B cell (primary cell): ENCODE measurements around the gene GALNT6. TPM values are rescaled to one million over a fixed set of nuclear protein-coding genes. Genes with fewer than 3 reads are reported as not detected.

ENCODE experiments used
- ATAC-seq: fragments of 200-7000 bp; cut with Tn5 transposase; one replicate; pipeline ENCODE4 v1.10.0; 2021; ENCODE audit warnings: low read depth, mild to moderate bottlenecking, moderate number of reproducible peaks, moderate library complexity
- CTCF ChIA-PET: fragments of 350-600 bp; sonication (Branson Sonifier 250); formaldehyde crosslinking; loops from one replicate; lab custom pipeline; 2021; ENCODE audit warnings: antibody characterized with exemption, inconsistent platforms; lab: Charles Lee
- POLR2A ChIA-PET: fragments of 350-600 bp; sonication (Branson Sonifier 250); formaldehyde crosslinking; loops from one replicate; lab custom pipeline; 2021; ENCODE audit warnings: antibody characterized with exemption; lab: Charles Lee
- DNase-seq: peaks from one replicate; pipeline ENCODE4 v3.0.0; 2013
- H2AFZ ChIP-seq: 2 replicates; pipeline ENCODE4 v1.6.1; 2012; ENCODE audit warnings: mild to moderate bottlenecking, low read depth, low read length; ENCODE audit not compliant: insufficient read depth, poor library complexity, severe bottlenecking
- H3K27ac ChIP-seq, 2 donors: 1 replicate in 1 of 2; 2 replicates in 1 of 2; pipeline ENCODE4 v1.5.1; 2012 to 2013; ENCODE audit warnings: low read length in 2 of 2, mild to moderate bottlenecking in 2 of 2, moderate library complexity in 1 of 2
- H3K27me3 ChIP-seq, 4 experiments: fragments of 200-600 bp in 1 of 4; sonication (generic) in 1 of 4; replicated peaks in 1 of 4; 1 replicate in 2 of 4; 2 replicates in 2 of 4; pipeline versions ENCODE4 v1.6.1 to v1.7.0; 2013 to 2016; ENCODE audit warnings: low read length in 3 of 4, mild to moderate bottlenecking in 2 of 4, mixed read lengths in 1 of 4, moderate library complexity in 1 of 4; ENCODE audit not compliant: insufficient read depth in 4 of 4, control insufficient read depth in 3 of 4; ENCODE audit errors: control extremely low read depth in 1 of 4
- H3K36me3 ChIP-seq, 2 experiments: replicated peaks in 1 of 2; 1 replicate in 1 of 2; 2 replicates in 1 of 2; pipeline versions ENCODE4 v1.6.1 to v1.7.1; 2013; ENCODE audit warnings: low read length in 1 of 2; ENCODE audit not compliant: insufficient read depth in 2 of 2, control insufficient read depth in 1 of 2; ENCODE audit errors: control extremely low read depth in 1 of 2, extremely low read depth in 1 of 2
- H3K4me1 ChIP-seq, 2 donors: fragments of 200-600 bp in 1 of 2; sonication (generic) in 1 of 2; 1 replicate in 1 of 2; 2 replicates in 1 of 2; pipeline versions ENCODE4 v1.5.1 to v1.6.1; 2013 to 2017; ENCODE audit warnings: low read length in 2 of 2; ENCODE audit not compliant: control insufficient read depth in 2 of 2, insufficient read depth in 2 of 2
- H3K4me2 ChIP-seq: replicated peaks from 2 replicates; pipeline ENCODE3; 2012; ENCODE audit warnings: mild to moderate bottlenecking, low read depth, low read length; ENCODE audit not compliant: poor library complexity, severe bottlenecking
- H3K4me3 ChIP-seq, 5 experiments: fragments of 200-600 bp in 1 of 5; sonication (generic) in 1 of 5; 1 replicate in 3 of 5; 2 replicates in 2 of 5; pipeline versions ENCODE4 v1.5.1 to v1.7.0; 2011 to 2016; ENCODE audit warnings: low read length in 4 of 5, mild to moderate bottlenecking in 4 of 5, low read depth in 2 of 5, control low read depth in 1 of 5, moderate library complexity in 1 of 5; ENCODE audit not compliant: insufficient read depth in 1 of 5; ENCODE audit errors: control extremely low read depth in 1 of 5, extremely low read depth in 1 of 5
- H3K79me2 ChIP-seq: fragments of 200-600 bp; sonication (generic); one replicate; pipeline ENCODE4 v1.6.0; 2016; ENCODE audit warnings: low read length; ENCODE audit not compliant: control insufficient read depth, insufficient read depth
- H3K9ac ChIP-seq: fragments of 200-600 bp; sonication (generic); 2 replicates; pipeline ENCODE4 v1.6.1; 2017; ENCODE audit warnings: mild to moderate bottlenecking, low read length, moderate library complexity
- H3K9me3 ChIP-seq, 3 donors: one replicate each; pipeline versions ENCODE4 v1.6.1 to v1.7.1; 2013; ENCODE audit warnings: low read length in 2 of 3; ENCODE audit not compliant: control insufficient read depth in 2 of 3, insufficient read depth in 1 of 3; ENCODE audit errors: control extremely low read depth in 1 of 3
- H4K20me1 ChIP-seq: 2 replicates; pipeline ENCODE4 v1.6.0; 2012; ENCODE audit warnings: mild to moderate bottlenecking, low read length; ENCODE audit not compliant: insufficient read depth, control insufficient read depth, poor library complexity, severe bottlenecking
- H3K27ac Mint-ChIP-seq: one replicate; pipeline ENCODE4 v1.8.0; 2021; ENCODE audit warnings: mixed read lengths
- H3K27me3 Mint-ChIP-seq: one replicate; pipeline ENCODE4 v1.8.0; 2021; ENCODE audit warnings: mixed read lengths
- H3K4me1 Mint-ChIP-seq: one replicate; pipeline ENCODE4 v1.8.0; 2021; ENCODE audit warnings: mixed read lengths
- H3K4me3 Mint-ChIP-seq: one replicate; pipeline ENCODE4 v1.8.0; 2021; ENCODE audit warnings: mixed read lengths
- H3K9me3 Mint-ChIP-seq: one replicate; pipeline ENCODE4 v1.8.0; 2022; ENCODE audit warnings: mixed read lengths; ENCODE audit not compliant: insufficient read depth
- CTCF ChIP-seq: fragments of 200-600 bp; IDR thresholded peaks from one replicate; pipeline ENCODE4 v1.8.0; 2022; ENCODE audit warnings: antibody characterized with exemption, mild to moderate bottlenecking
- WGBS: methylation state at CpG from one replicate; pipeline ENCODE4 v1.1.5; 2013; ENCODE audit warnings: missing lambda C conversion rate; ENCODE audit not compliant: insufficient coverage; 5-methylcytosine and 5-hydroxymethylcytosine counted together
- intact Hi-C: fragments of 100-400 bp; cut with micrococcal nuclease; formaldehyde crosslinking; loops from one replicate; pipeline ENCODE4 v1.10.0; 2022
- polyA plus RNA-seq: library from polyadenylated mRNA; depleted of rRNA; stranded (reverse); fragments of >200 nt; gene quantifications from 2 replicates; pipeline ENCODE4 v1.2.3, GENCODE V29; 2012
- total RNA-seq, 2 donors: library from RNA; stranded (reverse); fragments of 120-200 nt in 1 of 2; gene quantifications; 1 replicate in 1 of 2; 2 replicates in 1 of 2; pipeline versions ENCODE4 v1.2.3 to v1.2.4, GENCODE V29; 2013 to 2022

GALNT6 gene
- total and polyA plus RNA-seq, 2 donors (not counting 1 experiment from before 2014, with no cell fraction given), result 9.0 to 10.3 TPM

- TF ChIP-seq CTCF, result no peak
- Mint-ChIP-seq H3K4me1 (peaks cover 8% of the 10 kb centered on the region), H3K4me3 (no peak overlapping the region), H3K27ac (no peak overlapping the region), H3K9me3 (no peaks in the 10 kb centered on the region), H3K27me3 (no peaks in the 10 kb centered on the region)
- ChIA-PET POLR2A (no interaction called here), CTCF (no interaction called here)
- H3K79me2 ChIP-seq, result peaks cover 26% of the 10 kb centered on the region
- H3K4me3 ChIP-seq, result no peak overlapping the region
- ATAC-seq (no peak), DNase-seq (no peak)
- intact Hi-C loops, result no loop called here
- H4K20me1 ChIP-seq, result no peaks in the 10 kb centered on the region
- no peak overlapping the region for H2AFZ ChIP-seq
- H3K27ac ChIP-seq, result no peak overlapping the region
- H3K27me3 ChIP-seq, result no peaks in the 10 kb centered on the region
- H3K4me2 ChIP-seq, result no peak overlapping the region
- no peaks in the 10 kb centered on the region for H3K9me3 ChIP-seq
- no peak overlapping the region for H3K9ac ChIP-seq
- H3K36me3 ChIP-seq, result peaks cover 0 to 2% of the 10 kb centered on the region in 2 experiments
- peaks cover 0 to 3% of the 10 kb centered on the region in 2 donors for H3K4me1 ChIP-seq
These were observed 21.9 kb upstream of the GALNT6 start for GRCh38 chr12:51413149-51413548.

GRCh38 chr12:51409846-51410245, 18.6 kb upstream of the GALNT6 start:
- CTCF ChIA-PET, result no interaction called here
- H3K4me2 ChIP-seq, result no peak overlapping the region
- no peak for ATAC-seq

More at GRCh38 chr12:51409846-51410245, 18.6 kb upstream of the GALNT6 start:
- intact Hi-C loops, result no loop called here
- H3K9me3 ChIP-seq, result no peaks in the 10 kb centered on the region
- peaks cover 0 to 2% of the 10 kb centered on the region in 2 experiments for H3K36me3 ChIP-seq
- H2AFZ ChIP-seq, result no peak overlapping the region
- POLR2A ChIA-PET, result no interaction called here
- peaks cover 15% of the 10 kb centered on the region for H3K79me2 ChIP-seq
- no peaks in the 10 kb centered on the region for H4K20me1 ChIP-seq
- no peak overlapping the region for H3K27ac ChIP-seq
- TF ChIP-seq CTCF, result no peak
- Mint-ChIP-seq H3K4me3 (no peak overlapping the region), H3K4me1 (peaks cover 8% of the 10 kb centered on the region), H3K27me3 (no peaks in the 10 kb centered on the region), H3K9me3 (no peaks in the 10 kb centered on the region), H3K27ac (no peak overlapping the region)
- H3K9ac ChIP-seq, result no peak overlapping the region
- H3K4me1 ChIP-seq, result peaks cover 0 to 3% of the 10 kb centered on the region in 2 donors
- DNase-seq, result no peak
- 99% methylated on average over 7 of the region's 8 CpGs for WGBS
- H3K27me3 ChIP-seq, result no peaks in the 10 kb centered on the region
- no peak overlapping the region for H3K4me3 ChIP-seq
